A673 (cell line): ENCODE measurements around the gene SDF2L1. TPM values are rescaled to one million over a fixed set of nuclear protein-coding genes. Genes with fewer than 3 reads are reported as not detected.
"Not testable (repeated sequence)": the region's sequence is repeated elsewhere in the genome, so short reads cannot be mapped to it uniquely, and the experiment has no call there.

Experiments
- BruUV-seq: library from RNA; stranded (reverse); fragments of 400-500 nt; replicated peaks from 2 replicates; lab custom pipeline; 2021; lab: Mats Ljungman, UMichigan
- CTCF ChIA-PET: fragments of 300-600 bp; sonication (Branson Sonifier 250); formaldehyde crosslinking; loops from one replicate; lab custom pipeline; 2022; ENCODE audit warnings: antibody characterized with exemption; lab: Charles Lee
- POLR2A ChIA-PET: fragments of 300-600 bp; sonication (Branson Sonifier 250); formaldehyde crosslinking; loops from one replicate; lab custom pipeline; 2022; ENCODE audit warnings: antibody characterized with exemption; ENCODE audit not compliant: low non-redundant PET; lab: Charles Lee
- DNase-seq: peaks from one replicate; pipeline ENCODE4 v3.0.0-alpha.2; 2015; ENCODE audit warnings: low spot score
- H3K27ac ChIP-seq: fragments of 200-600 bp; sonication (generic); 2 replicates; pipeline ENCODE4 v1.5.1; 2016; ENCODE audit warnings: mixed run types, low read depth, mild to moderate bottlenecking, mixed read lengths, antibody characterized with exemption, low read length; ENCODE audit not compliant: poor library complexity, severe bottlenecking
- H3K27me3 ChIP-seq: fragments of 200-600 bp; sonication (generic); replicated peaks from 2 replicates; pipeline ENCODE4 v1.6.1; 2017; ENCODE audit warnings: mixed run types, low read depth, mild to moderate bottlenecking, mixed read lengths, antibody characterized with exemption, low read length; ENCODE audit not compliant: insufficient read depth, poor library complexity
- H3K36me3 ChIP-seq: fragments of 200-600 bp; sonication (generic); 2 replicates; pipeline ENCODE4 v1.6.1; 2016; ENCODE audit warnings: mixed run types, mild to moderate bottlenecking, mixed read lengths, antibody characterized with exemption, low read length; ENCODE audit not compliant: insufficient read depth, poor library complexity, severe bottlenecking
- H3K4me1 ChIP-seq: fragments of 200-600 bp; sonication (generic); 2 replicates; pipeline ENCODE4 v1.6.1; 2017; ENCODE audit warnings: mixed run types, mild to moderate bottlenecking, mixed read lengths, antibody characterized with exemption, low read length; ENCODE audit not compliant: insufficient read depth, poor library complexity, severe bottlenecking
- H3K4me3 ChIP-seq: fragments of 200-600 bp; sonication (generic); 2 replicates; pipeline ENCODE4 v1.5.1; 2016; ENCODE audit warnings: low read depth, mixed run types, mild to moderate bottlenecking, mixed read lengths, low read length; ENCODE audit not compliant: poor library complexity, severe bottlenecking
- H3K9me3 ChIP-seq: fragments of 200-600 bp; sonication (generic); 2 replicates; pipeline ENCODE4 v1.6.1; 2016; ENCODE audit warnings: mixed run types, low read depth, mild to moderate bottlenecking, mixed read lengths, antibody characterized with exemption, low read length; ENCODE audit not compliant: poor library complexity, severe bottlenecking
- CTCF ChIP-seq: fragments of 300-800, 200-600 bp; sonication (generic); conservative IDR thresholded peaks from 2 replicates; pipeline ENCODE4 v1.5.1; 2017; ENCODE audit warnings: low read depth, mild to moderate bottlenecking, antibody characterized with exemption, low read length, moderate library complexity, mixed read lengths
- EZH2 ChIP-seq: fragments of 200-600 bp; sonication (generic); IDR thresholded peaks from 2 replicates; pipeline ENCODE4 v1.6.1; 2017; ENCODE audit warnings: borderline replicate concordance, low read depth, mild to moderate bottlenecking, mixed read lengths, antibody characterized with exemption, low read length; ENCODE audit not compliant: poor library complexity, severe bottlenecking
- intact Hi-C: fragments of 100-400 bp; cut with micrococcal nuclease; formaldehyde crosslinking; loops from one replicate; pipeline ENCODE4 v1.10.0; 2022; ENCODE audit not compliant: unreplicated experiment
- total RNA-seq: library from RNA; stranded (reverse); gene quantifications from 2 replicates; pipeline ENCODE4 v1.2.3, GENCODE V29; 2021

SDF2L1 gene
- total RNA-seq, 1 experiment from 2014 or later = 50.1 TPM

- H3K27ac ChIP-seq = no peak overlapping the region
- DNase-seq = no peak
- no peak overlapping the region for H3K4me3 ChIP-seq
- intact Hi-C loops = no loop called here
- H3K36me3 ChIP-seq = peaks cover 7% of the 10 kb centered on the region
- no peaks in the 10 kb centered on the region for H3K9me3 ChIP-seq
- ChIA-PET CTCF (no interaction called here), POLR2A (no interaction called here)
- no peaks in the 10 kb centered on the region for H3K27me3 ChIP-seq
- no TSS peak for BruUV-seq
- TF ChIP-seq CTCF (no peak), EZH2 (no peak)
- no peaks in the 10 kb centered on the region for H3K4me1 ChIP-seq
Observed at GRCh38 chr22:21677606-21678443, 35.7 kb downstream of the SDF2L1 start.

GRCh38 chr22:21678842-21679241 lies 36.7 kb downstream of the SDF2L1 start:
- H3K36me3 ChIP-seq = peaks cover 10% of the 10 kb centered on the region
- BruUV-seq, POLR2A ChIA-PET, H3K9me3 ChIP-seq, DNase-seq, H3K27me3 ChIP-seq, H3K27ac ChIP-seq, intact Hi-C loops, H3K4me1 ChIP-seq, CTCF ChIA-PET, H3K4me3 ChIP-seq: not testable (repeated sequence)

GRCh38 chr22:21679383-21679782 lies 37.3 kb downstream of the SDF2L1 start:
- Histone ChIP-seq H3K27ac (no peak overlapping the region), H3K36me3 (peaks cover 10% of the 10 kb centered on the region), H3K27me3 (no peaks in the 10 kb centered on the region), H3K4me1 (no peaks in the 10 kb centered on the region), H3K9me3 (no peaks in the 10 kb centered on the region), H3K4me3 (no peak overlapping the region)
- no TSS peak for BruUV-seq
- POLR2A ChIA-PET = no interaction called here
- DNase-seq = no peak
- CTCF ChIA-PET = no interaction called here
- intact Hi-C loops = no loop called here
- TF ChIP-seq EZH2 (no peak), CTCF (no peak)
